ENCODE data around the gene GLI2.
A peak's percentile ranks its signal among the peaks of the same experiment; 100 is the strongest.

Gene GLI2

GRCh38 chr2:120735746-120736170 lies at the start of gene GLI2:
GLI2 (plus strand) TSS chr2:120735868; CDS start chr2:120797321, 61,453 bp downstream.
- peak within 1 kb of the TSS; percentile 58 for H3K9ac ChIP-seq (ENCODE audit: low read length)
- H3K4me1 ChIP-seq (ENCODE audit: control insufficient read depth, insufficient read depth, low read length): peaks cover 44% of the 10 kb centered on the region
- peak within 1 kb of the TSS; percentile 17 for H3K4me3 ChIP-seq (ENCODE audit: low read length)
- H3K36me3 ChIP-seq (ENCODE audit: control insufficient read depth, insufficient read depth, low read length): no peaks in the 10 kb centered on the region
- H3K9me3 ChIP-seq (ENCODE audit: control insufficient read depth, low read length): no peaks in the 10 kb centered on the region
- H3K27me3 ChIP-seq (ENCODE audit: control insufficient read depth, insufficient read depth, low read length): peaks cover 25% of the 10 kb centered on the region

DNA sequence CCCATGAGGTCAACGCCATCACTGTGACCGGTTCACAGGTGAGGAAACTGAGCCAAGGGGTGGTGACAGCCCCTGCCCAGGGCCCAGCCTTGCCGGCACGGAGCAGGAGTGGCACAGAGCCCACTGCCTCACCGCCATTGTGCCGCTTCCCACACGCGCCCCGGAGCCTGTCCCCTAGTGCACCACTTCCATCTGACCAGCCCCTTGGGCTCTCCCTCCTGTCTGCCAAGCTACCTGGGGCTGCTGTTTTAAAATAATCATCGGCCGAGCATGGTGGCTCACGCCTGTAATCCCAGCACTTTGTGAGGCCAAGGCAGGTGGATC lies 49.7 kb upstream of the GLI2 start:
- Histone ChIP-seq H3K4me1 (ENCODE audit: control insufficient read depth, insufficient read depth, low read length) (no peaks in the 10 kb centered on the region), H3K27me3 (ENCODE audit: control insufficient read depth, insufficient read depth, low read length) (no peaks in the 10 kb centered on the region), H3K9me3 (ENCODE audit: control insufficient read depth, low read length) (no peaks in the 10 kb centered on the region), H3K9ac (ENCODE audit: low read length) (no peak overlapping the region), H3K4me3 (ENCODE audit: low read length) (no peak overlapping the region), H3K36me3 (ENCODE audit: control insufficient read depth, insufficient read depth, low read length) (no peaks in the 10 kb centered on the region)

DNA sequence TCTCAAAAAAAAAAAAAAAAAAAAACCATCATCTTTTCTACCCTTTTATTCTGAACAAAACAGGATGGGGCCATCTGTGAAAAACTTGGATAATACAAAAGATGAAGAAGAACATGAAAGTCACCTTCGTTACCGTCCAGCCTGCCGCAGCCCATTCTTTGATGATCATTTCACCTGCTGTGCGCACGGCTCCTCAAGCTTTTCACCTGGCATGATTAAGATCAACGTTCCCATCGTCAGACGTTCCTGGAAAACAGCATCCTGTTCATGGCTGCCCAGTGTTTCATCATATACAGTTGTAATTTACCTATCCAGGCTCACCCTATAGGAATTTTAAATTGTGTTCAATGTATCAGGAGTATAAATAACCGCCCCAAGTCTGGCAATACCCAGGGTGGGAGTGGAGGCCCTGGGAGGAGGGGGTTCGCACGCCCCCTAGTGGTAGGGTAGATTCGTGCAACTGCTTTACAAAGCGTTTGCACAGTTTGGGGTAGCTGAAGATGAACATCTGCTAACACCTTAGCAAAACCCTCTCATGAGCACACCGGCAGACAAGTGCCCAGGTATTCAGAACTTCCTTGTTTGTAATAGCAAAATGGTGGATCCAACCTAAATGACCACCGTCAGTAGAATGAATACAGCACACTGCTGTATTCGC lies 49.0 kb upstream of the GLI2 start:
- H3K4me1 ChIP-seq (ENCODE audit: control insufficient read depth, insufficient read depth, low read length): no peaks in the 10 kb centered on the region
- H3K9me3 ChIP-seq (ENCODE audit: control insufficient read depth, low read length): no peaks in the 10 kb centered on the region
- no peaks in the 10 kb centered on the region for H3K36me3 ChIP-seq (ENCODE audit: control insufficient read depth, insufficient read depth, low read length)
- no peaks in the 10 kb centered on the region for H3K27me3 ChIP-seq (ENCODE audit: control insufficient read depth, insufficient read depth, low read length)
- H3K9ac ChIP-seq (ENCODE audit: low read length): no peak overlapping the region
- H3K4me3 ChIP-seq (ENCODE audit: low read length): no peak overlapping the region

DNA sequence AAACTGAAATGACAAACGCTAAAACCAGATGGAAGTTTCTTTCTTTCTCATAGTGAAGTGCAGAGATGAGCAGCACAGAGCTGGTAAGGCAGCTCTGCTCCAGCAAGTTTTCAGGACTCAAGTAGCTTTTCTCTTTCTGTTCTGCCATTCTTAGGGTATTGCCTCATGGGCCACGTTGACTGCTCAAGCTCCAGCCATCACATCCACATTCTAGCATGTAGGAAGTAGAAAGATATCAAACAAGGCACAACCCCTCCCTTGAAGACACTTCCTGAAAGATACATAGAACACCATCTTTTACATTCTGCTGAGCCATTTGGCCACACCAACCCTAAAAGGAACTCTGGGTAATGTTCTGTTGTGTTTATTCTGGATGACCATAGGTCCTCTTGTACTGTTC lies 48.5 kb upstream of the GLI2 start:
- no peaks in the 10 kb centered on the region for H3K36me3 ChIP-seq (ENCODE audit: control insufficient read depth, insufficient read depth, low read length)
- H3K4me3 ChIP-seq (ENCODE audit: low read length): no peak overlapping the region
- H3K9ac ChIP-seq (ENCODE audit: low read length): no peak overlapping the region
- H3K27me3 ChIP-seq (ENCODE audit: control insufficient read depth, insufficient read depth, low read length): no peaks in the 10 kb centered on the region
- no peaks in the 10 kb centered on the region for H3K4me1 ChIP-seq (ENCODE audit: control insufficient read depth, insufficient read depth, low read length)
- no peaks in the 10 kb centered on the region for H3K9me3 ChIP-seq (ENCODE audit: control insufficient read depth, low read length)

DNA sequence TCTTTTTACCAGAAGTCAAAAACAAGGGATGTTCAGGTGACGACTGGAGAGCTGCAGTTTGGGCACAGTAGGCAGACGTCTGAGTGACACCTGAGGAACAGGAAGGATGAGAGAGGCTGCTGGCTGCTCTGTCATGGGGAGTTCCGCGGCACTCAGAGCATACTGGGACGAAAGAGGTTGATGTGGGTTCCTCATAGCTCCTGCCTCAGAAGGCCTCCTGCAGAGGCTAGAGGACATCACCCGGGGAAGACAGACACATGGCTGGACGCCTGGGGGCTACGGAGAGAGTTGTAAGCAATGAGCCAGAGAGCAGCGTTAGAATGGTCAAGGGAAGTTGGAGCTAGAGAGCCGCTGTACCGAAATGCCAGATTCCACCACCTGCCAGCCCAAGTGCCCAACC lies 45.1 kb upstream of the GLI2 start:
- Histone ChIP-seq H3K27me3 (ENCODE audit: control insufficient read depth, insufficient read depth, low read length) (peaks cover 10% of the 10 kb centered on the region), H3K4me3 (ENCODE audit: low read length) (no peak overlapping the region), H3K9me3 (ENCODE audit: control insufficient read depth, low read length) (no peaks in the 10 kb centered on the region), H3K9ac (ENCODE audit: low read length) (no peak overlapping the region), H3K4me1 (ENCODE audit: control insufficient read depth, insufficient read depth, low read length) (no peaks in the 10 kb centered on the region), H3K36me3 (ENCODE audit: control insufficient read depth, insufficient read depth, low read length) (no peaks in the 10 kb centered on the region)

GRCh38 chr2:120691410-120691809 lies 44.3 kb upstream of the GLI2 start:
- Histone ChIP-seq H3K27me3 (ENCODE audit: control insufficient read depth, insufficient read depth, low read length) (peaks cover 17% of the 10 kb centered on the region), H3K4me3 (ENCODE audit: low read length) (no peak overlapping the region), H3K36me3 (ENCODE audit: control insufficient read depth, insufficient read depth, low read length) (no peaks in the 10 kb centered on the region), H3K4me1 (ENCODE audit: control insufficient read depth, insufficient read depth, low read length) (no peaks in the 10 kb centered on the region), H3K9ac (ENCODE audit: low read length) (no peak overlapping the region), H3K9me3 (ENCODE audit: control insufficient read depth, low read length) (no peaks in the 10 kb centered on the region)

GRCh38 chr2:120692691-120693090 lies 43.0 kb upstream of the GLI2 start:
- Histone ChIP-seq H3K9ac (ENCODE audit: low read length) (no peak overlapping the region), H3K9me3 (ENCODE audit: control insufficient read depth, low read length) (no peaks in the 10 kb centered on the region), H3K36me3 (ENCODE audit: control insufficient read depth, insufficient read depth, low read length) (no peaks in the 10 kb centered on the region), H3K27me3 (ENCODE audit: control insufficient read depth, insufficient read depth, low read length) (peaks cover 21% of the 10 kb centered on the region), H3K4me1 (ENCODE audit: control insufficient read depth, insufficient read depth, low read length) (no peaks in the 10 kb centered on the region), H3K4me3 (ENCODE audit: low read length) (no peak overlapping the region)

- Histone ChIP-seq H3K4me3 (ENCODE audit: low read length) (no peak overlapping the region), H3K4me1 (ENCODE audit: control insufficient read depth, insufficient read depth, low read length) (no peaks in the 10 kb centered on the region), H3K9me3 (ENCODE audit: control insufficient read depth, low read length) (no peaks in the 10 kb centered on the region), H3K36me3 (ENCODE audit: control insufficient read depth, insufficient read depth, low read length) (no peaks in the 10 kb centered on the region), H3K27me3 (ENCODE audit: control insufficient read depth, insufficient read depth, low read length) (peaks cover 21% of the 10 kb centered on the region), H3K9ac (ENCODE audit: low read length) (no peak overlapping the region)
Observed at GRCh38 chr2:120693121-120693520, 42.5 kb upstream of the GLI2 start.

GRCh38 chr2:120694034-120694433 lies 41.6 kb upstream of the GLI2 start:
- H3K27me3 ChIP-seq (ENCODE audit: control insufficient read depth, insufficient read depth, low read length): peaks cover 21% of the 10 kb centered on the region
- no peak overlapping the region for H3K9ac ChIP-seq (ENCODE audit: low read length)
- no peak overlapping the region for H3K4me3 ChIP-seq (ENCODE audit: low read length)

DNA sequence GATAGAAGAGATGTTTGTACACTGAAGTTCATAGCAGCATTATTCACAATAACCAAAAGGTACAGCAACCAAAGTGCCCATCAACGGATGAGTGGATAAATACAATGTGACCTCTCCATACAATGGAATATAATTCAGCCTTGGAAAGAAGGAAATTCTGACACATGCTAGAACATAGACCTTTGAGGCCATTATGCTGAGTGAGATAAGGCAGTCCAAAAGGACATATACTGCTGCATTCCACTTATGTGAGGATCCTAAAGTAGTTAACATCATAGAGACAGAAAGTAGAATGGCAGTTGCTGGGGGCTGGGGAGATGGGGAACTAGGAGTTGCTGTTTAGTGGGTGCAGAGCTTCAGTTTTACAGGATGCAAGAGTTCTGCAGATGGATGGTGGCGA lies 38.2 kb upstream of the GLI2 start:
- no peaks in the 10 kb centered on the region for H3K36me3 ChIP-seq (ENCODE audit: control insufficient read depth, insufficient read depth, low read length)
- peaks cover 30% of the 10 kb centered on the region for H3K27me3 ChIP-seq (ENCODE audit: control insufficient read depth, insufficient read depth, low read length)
- H3K4me3 ChIP-seq (ENCODE audit: low read length): no peak overlapping the region
- H3K9me3 ChIP-seq (ENCODE audit: control insufficient read depth, low read length): no peaks in the 10 kb centered on the region
- no peak overlapping the region for H3K9ac ChIP-seq (ENCODE audit: low read length)
- no peaks in the 10 kb centered on the region for H3K4me1 ChIP-seq (ENCODE audit: control insufficient read depth, insufficient read depth, low read length)

More at GRCh38 chr2:120694034-120694433, 41.6 kb upstream of the GLI2 start:
- no peaks in the 10 kb centered on the region for H3K9me3 ChIP-seq (ENCODE audit: control insufficient read depth, low read length)
- no peaks in the 10 kb centered on the region for H3K4me1 ChIP-seq (ENCODE audit: control insufficient read depth, insufficient read depth, low read length)
- H3K36me3 ChIP-seq (ENCODE audit: control insufficient read depth, insufficient read depth, low read length): no peaks in the 10 kb centered on the region

DNA sequence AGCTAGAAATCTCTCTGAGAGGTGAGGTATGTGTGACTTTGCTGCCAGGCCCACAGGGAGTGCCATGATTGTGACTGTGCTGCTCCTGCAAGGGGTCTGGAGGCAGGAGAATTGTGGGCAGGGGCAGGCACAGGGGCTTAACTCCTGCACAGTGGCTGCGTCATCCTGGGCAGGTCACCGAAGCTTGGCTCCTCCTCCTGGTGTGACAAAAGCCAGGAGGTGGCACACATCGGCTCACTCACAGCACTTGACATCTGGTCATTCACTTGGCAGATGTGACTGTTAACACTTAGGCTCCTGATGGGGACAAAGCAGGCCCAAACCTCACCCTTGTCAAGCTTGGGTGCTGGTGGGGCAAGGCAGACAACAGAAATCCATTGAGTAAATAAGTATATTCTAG lies 36.4 kb upstream of the GLI2 start:
- Histone ChIP-seq H3K4me3 (ENCODE audit: low read length) (no peak overlapping the region), H3K9me3 (ENCODE audit: control insufficient read depth, low read length) (no peaks in the 10 kb centered on the region), H3K27me3 (ENCODE audit: control insufficient read depth, insufficient read depth, low read length) (peaks cover 33% of the 10 kb centered on the region), H3K36me3 (ENCODE audit: control insufficient read depth, insufficient read depth, low read length) (no peaks in the 10 kb centered on the region), H3K9ac (ENCODE audit: low read length) (no peak overlapping the region), H3K4me1 (ENCODE audit: control insufficient read depth, insufficient read depth, low read length) (no peaks in the 10 kb centered on the region)

- Histone ChIP-seq H3K9ac (ENCODE audit: low read length) (no peak overlapping the region), H3K27me3 (ENCODE audit: control insufficient read depth, insufficient read depth, low read length) (peaks cover 24% of the 10 kb centered on the region), H3K36me3 (ENCODE audit: control insufficient read depth, insufficient read depth, low read length) (no peaks in the 10 kb centered on the region), H3K4me3 (ENCODE audit: low read length) (no peak overlapping the region), H3K9me3 (ENCODE audit: control insufficient read depth, low read length) (no peaks in the 10 kb centered on the region), H3K4me1 (ENCODE audit: control insufficient read depth, insufficient read depth, low read length) (no peaks in the 10 kb centered on the region)
Observed at GRCh38 chr2:120700659-120701058, 35.0 kb upstream of the GLI2 start.

DNA sequence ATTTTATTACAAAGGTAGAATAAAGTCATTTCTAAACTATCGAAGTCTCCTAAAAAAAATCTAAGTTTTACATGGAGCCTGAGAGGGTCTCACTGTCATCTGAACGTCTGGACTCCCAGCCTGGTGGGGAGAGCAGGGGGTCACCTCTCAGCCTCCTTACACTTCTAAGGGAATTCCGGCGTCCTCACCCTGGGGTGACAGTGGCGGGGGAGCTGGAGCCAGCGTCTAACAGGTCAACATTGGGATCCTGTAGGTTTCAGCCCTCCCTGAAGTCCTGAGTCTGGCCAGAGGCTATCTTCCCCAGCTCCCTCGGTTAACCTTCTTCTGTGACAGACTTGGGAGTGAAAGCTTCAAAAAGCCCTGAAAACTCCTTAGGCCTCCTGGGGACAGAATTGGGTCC lies 34.6 kb upstream of the GLI2 start:
- Histone ChIP-seq H3K27me3 (ENCODE audit: control insufficient read depth, insufficient read depth, low read length) (peaks cover 19% of the 10 kb centered on the region), H3K36me3 (ENCODE audit: control insufficient read depth, insufficient read depth, low read length) (no peaks in the 10 kb centered on the region), H3K4me1 (ENCODE audit: control insufficient read depth, insufficient read depth, low read length) (no peaks in the 10 kb centered on the region), H3K4me3 (ENCODE audit: low read length) (no peak overlapping the region), H3K9me3 (ENCODE audit: control insufficient read depth, low read length) (no peaks in the 10 kb centered on the region), H3K9ac (ENCODE audit: low read length) (no peak overlapping the region)
